PC-3 (cell line): ENCODE measurements around the gene MVB12B. TPM values are rescaled to one million over a fixed set of nuclear protein-coding genes. Genes with fewer than 3 reads are reported as not detected.

Experiments
- ATAC-seq: fragments of 200-7000 bp; cut with Tn5 transposase; 2 replicates; pipeline ENCODE4 v1.9.1; 2020; ENCODE audit warnings: mild to moderate bottlenecking, moderate library complexity
- BruUV-seq: library from RNA; stranded (reverse); fragments of 400-500 nt; replicated peaks from 2 replicates; lab custom pipeline; 2021; lab: Mats Ljungman, UMichigan
- CTCF ChIA-PET: fragments of 300-600 bp; sonication (Branson Sonifier 250); formaldehyde crosslinking; loops from one replicate; lab custom pipeline; 2022; ENCODE audit warnings: antibody characterized with exemption; lab: Charles Lee
- POLR2A ChIA-PET: fragments of 300-600 bp; sonication (Branson Sonifier 250); formaldehyde crosslinking; loops from one replicate; lab custom pipeline; 2022; ENCODE audit warnings: antibody characterized with exemption; ENCODE audit not compliant: unreplicated experiment; lab: Charles Lee
- DNase-seq: peaks from one replicate; pipeline ENCODE4 v3.0.0-alpha.2; 2015
- H2AFZ ChIP-seq: fragments of 300-600 bp; sonication (generic); 2 replicates; pipeline ENCODE4 v1.6.0; 2016; ENCODE audit warnings: antibody characterized with exemption, low read length
- H3F3A ChIP-seq: fragments of 300-600 bp; sonication (generic); one replicate; pipeline ENCODE4 v1.6.0; 2017; ENCODE audit warnings: antibody characterized with exemption, low read length, control low read depth, mild to moderate bottlenecking; ENCODE audit not compliant: unreplicated experiment
- H3K27ac ChIP-seq: fragments of 300-600 bp; sonication (generic); 2 replicates; pipeline ENCODE4 v1.5.1; 2016; ENCODE audit warnings: mild to moderate bottlenecking, low read length
- H3K27me3 ChIP-seq: fragments of 300-600 bp; sonication (generic); 2 replicates; pipeline ENCODE4 v1.6.1; 2016; ENCODE audit warnings: low read length, mixed read lengths
- H3K36me3 ChIP-seq: fragments of 300-600 bp; sonication (generic); 2 replicates; pipeline ENCODE4 v1.6.1; 2016; ENCODE audit warnings: low read depth, mixed run types, low read length, mixed read lengths
- H3K4me1 ChIP-seq: fragments of 300-600 bp; sonication (generic); 2 replicates; pipeline ENCODE4 v1.5.1; 2016; ENCODE audit warnings: low read length; ENCODE audit not compliant: insufficient read depth
- H3K4me2 ChIP-seq: fragments of 300-600 bp; sonication (generic); 2 replicates; pipeline ENCODE4 v1.6.0; 2016; ENCODE audit warnings: low read length
- H3K4me3 ChIP-seq: fragments of 300-600 bp; sonication (generic); 2 replicates; pipeline ENCODE4 v1.5.1; 2016; ENCODE audit warnings: mild to moderate bottlenecking, low read length, mixed read lengths
- H3K79me2 ChIP-seq: fragments of 300-600 bp; sonication (generic); 2 replicates; pipeline ENCODE4 v1.6.1; 2017; ENCODE audit warnings: low read length, mixed read lengths
- H3K9ac ChIP-seq: fragments of 300-600 bp; sonication (generic); 2 replicates; pipeline ENCODE4 v1.6.0; 2016; ENCODE audit warnings: mild to moderate bottlenecking, low read length
- H3K9me2 ChIP-seq: fragments of 300-600 bp; sonication (generic); replicated peaks from 2 replicates; pipeline ENCODE4 v1.6.1; 2016; ENCODE audit warnings: mixed run types, low read length, mixed read lengths
- H3K9me3 ChIP-seq: fragments of 300-600 bp; sonication (generic); 2 replicates; pipeline ENCODE4 v1.6.1; 2016; ENCODE audit warnings: low read length, mixed read lengths
- H4K20me1 ChIP-seq: fragments of 300-600 bp; sonication (generic); 2 replicates; pipeline ENCODE4 v1.6.1; 2016; ENCODE audit warnings: low read length, mixed read lengths
- EZH2 ChIP-seq: fragments of 300-600 bp; sonication (generic); IDR thresholded peaks from one replicate; pipeline ENCODE4 v1.6.1; 2017; ENCODE audit warnings: antibody characterized with exemption, mild to moderate bottlenecking, low read length; ENCODE audit not compliant: unreplicated experiment
- EZH2phosphoT487 ChIP-seq: fragments of 300-600 bp; sonication (generic); IDR thresholded peaks from 2 replicates; pipeline ENCODE4 v1.6.1; 2018; ENCODE audit warnings: mild to moderate bottlenecking, antibody characterized with exemption, low read length, borderline replicate concordance
- intact Hi-C: fragments of 100-400 bp; cut with micrococcal nuclease; formaldehyde crosslinking; loops from 2 replicates; pipeline ENCODE4 v1.9.0; 2023
- total RNA-seq: library from RNA; depleted of rRNA; stranded (reverse); fragments of >200 nt; gene quantifications from 2 replicates; pipeline ENCODE4 v1.2.3, GENCODE V29; 2014
- TF ChIP-seq, protein P1 (sequence below): fragments of 300-600 bp; sonication (generic); conservative IDR thresholded peaks from 2 replicates; pipeline ENCODE4 v1.5.1; 2017; ENCODE audit warnings: antibody characterized with exemption, low read depth, mild to moderate bottlenecking, low read length

The MVB12B gene
- total RNA-seq, 1 experiment from 2014 or later = 7.2 TPM

DNA sequence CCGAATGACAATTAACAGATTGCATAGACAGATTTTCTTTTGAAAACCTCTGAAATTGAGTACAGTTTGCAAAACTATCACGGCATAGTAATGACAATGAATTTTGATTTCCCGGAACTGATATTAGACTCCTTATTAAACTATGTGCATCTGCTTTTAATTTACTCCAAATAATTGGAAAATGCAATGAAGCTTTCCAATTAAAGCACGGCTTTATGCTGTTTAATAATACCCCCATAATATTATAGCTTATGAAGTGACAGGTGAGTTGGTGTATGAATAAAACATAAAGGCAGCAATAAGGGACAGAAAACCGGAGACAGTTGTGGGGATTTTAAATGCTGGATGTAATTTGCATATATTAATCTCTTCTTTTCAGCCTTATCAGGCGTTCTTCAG is 110.6 kb downstream of the MVB12B start:
- no peaks in the 10 kb centered on the region for H4K20me1 ChIP-seq
- BruUV-seq = no TSS peak
- POLR2A ChIA-PET = no interaction called here
- H3K36me3 ChIP-seq = no peaks in the 10 kb centered on the region
- no peaks in the 10 kb centered on the region for H3K9me3 ChIP-seq
- no peak overlapping the region for H3K4me2 ChIP-seq
- CTCF ChIA-PET = no interaction called here
- H2AFZ ChIP-seq = no peak overlapping the region
- no peak for DNase-seq
- no peaks in the 10 kb centered on the region for H3K79me2 ChIP-seq
- peaks cover 14% of the 10 kb centered on the region for H3K4me1 ChIP-seq
- no peak overlapping the region for H3K9ac ChIP-seq
- ATAC-seq = no peak
- no peaks in the 10 kb centered on the region for H3K27me3 ChIP-seq
- no peaks in the 10 kb centered on the region for H3F3A ChIP-seq
- H3K4me3 ChIP-seq = no peak overlapping the region
- no peaks in the 10 kb centered on the region for H3K9me2 ChIP-seq
- intact Hi-C loops = no loop called here
- no peak overlapping the region for H3K27ac ChIP-seq
- TF ChIP-seq, protein P1, sequence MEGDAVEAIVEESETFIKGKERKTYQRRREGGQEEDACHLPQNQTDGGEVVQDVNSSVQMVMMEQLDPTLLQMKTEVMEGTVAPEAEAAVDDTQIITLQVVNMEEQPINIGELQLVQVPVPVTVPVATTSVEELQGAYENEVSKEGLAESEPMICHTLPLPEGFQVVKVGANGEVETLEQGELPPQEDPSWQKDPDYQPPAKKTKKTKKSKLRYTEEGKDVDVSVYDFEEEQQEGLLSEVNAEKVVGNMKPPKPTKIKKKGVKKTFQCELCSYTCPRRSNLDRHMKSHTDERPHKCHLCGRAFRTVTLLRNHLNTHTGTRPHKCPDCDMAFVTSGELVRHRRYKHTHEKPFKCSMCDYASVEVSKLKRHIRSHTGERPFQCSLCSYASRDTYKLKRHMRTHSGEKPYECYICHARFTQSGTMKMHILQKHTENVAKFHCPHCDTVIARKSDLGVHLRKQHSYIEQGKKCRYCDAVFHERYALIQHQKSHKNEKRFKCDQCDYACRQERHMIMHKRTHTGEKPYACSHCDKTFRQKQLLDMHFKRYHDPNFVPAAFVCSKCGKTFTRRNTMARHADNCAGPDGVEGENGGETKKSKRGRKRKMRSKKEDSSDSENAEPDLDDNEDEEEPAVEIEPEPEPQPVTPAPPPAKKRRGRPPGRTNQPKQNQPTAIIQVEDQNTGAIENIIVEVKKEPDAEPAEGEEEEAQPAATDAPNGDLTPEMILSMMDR = no peak

DNA sequence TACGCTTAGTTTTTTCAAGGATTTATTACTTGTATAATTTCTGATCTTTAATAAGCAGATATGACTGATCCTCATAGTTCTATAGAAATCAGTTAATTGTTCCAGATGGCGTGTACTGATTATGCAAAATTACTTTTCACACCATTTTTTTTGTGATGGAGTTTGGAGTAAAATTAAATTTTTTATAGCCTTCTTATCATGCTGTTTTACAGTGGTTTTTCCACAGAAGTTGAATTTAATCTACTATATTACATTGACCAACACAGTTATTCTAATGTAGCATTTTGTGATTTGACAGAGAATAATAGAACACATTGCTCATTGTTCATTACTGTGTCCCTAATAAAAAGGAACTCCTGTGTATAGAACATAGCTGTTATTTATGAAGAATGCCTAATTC is 111.1 kb downstream of the MVB12B start:
- ATAC-seq = no peak

DNA sequence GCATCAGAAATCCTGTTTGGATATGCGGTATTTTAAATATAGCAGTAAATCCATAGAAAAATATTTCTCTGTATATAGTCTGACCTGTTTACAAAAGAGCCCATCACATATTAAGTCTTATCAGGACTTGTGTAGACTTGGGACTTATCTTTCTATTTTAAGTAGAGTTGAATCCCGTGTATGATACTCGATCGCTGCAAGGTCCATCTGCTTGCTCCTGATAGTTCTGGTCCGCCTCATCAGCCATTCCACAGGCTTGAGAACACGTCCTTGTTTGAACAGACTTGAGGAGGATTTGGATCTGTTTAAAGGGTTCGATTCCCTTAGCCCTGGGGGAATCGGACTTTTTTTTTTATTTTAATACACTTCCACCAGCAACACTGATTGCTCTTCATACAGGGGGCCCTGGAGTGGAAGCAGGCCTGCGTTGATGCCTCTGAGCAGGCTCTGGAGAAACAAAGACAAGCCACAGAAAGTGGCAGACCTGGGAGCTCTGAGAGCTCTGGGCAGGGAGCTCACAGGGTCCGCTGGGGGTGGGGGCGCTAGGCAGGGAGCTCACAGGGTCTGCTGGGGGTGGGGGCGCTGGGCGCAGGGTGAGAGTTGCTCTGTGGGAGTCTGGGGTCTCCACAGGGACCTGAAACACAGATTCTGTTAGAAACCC is 112.2 kb downstream of the MVB12B start:
- H3K4me1 ChIP-seq = peaks cover 14% of the 10 kb centered on the region
- ChIA-PET POLR2A (no interaction called here), CTCF (no interaction called here)
- no peaks in the 10 kb centered on the region for H3F3A ChIP-seq
- DNase-seq (no peak), ATAC-seq (no peak)
- H3K9ac ChIP-seq = no peak overlapping the region
- no TSS peak for BruUV-seq
- H3K36me3 ChIP-seq = no peaks in the 10 kb centered on the region
- no peak overlapping the region for H3K4me2 ChIP-seq
- no peaks in the 10 kb centered on the region for H3K9me3 ChIP-seq
- no peak overlapping the region for H3K27ac ChIP-seq
- H3K9me2 ChIP-seq = no peaks in the 10 kb centered on the region
- TF ChIP-seq EZH2phosphoT487 = no peak
- no peak for TF ChIP-seq EZH2
- TF ChIP-seq, protein P1 = no peak
- no peaks in the 10 kb centered on the region for H3K79me2 ChIP-seq
- H3K4me3 ChIP-seq = no peak overlapping the region
- no peak overlapping the region for H2AFZ ChIP-seq
- no peaks in the 10 kb centered on the region for H3K27me3 ChIP-seq
- no peaks in the 10 kb centered on the region for H4K20me1 ChIP-seq
- intact Hi-C loops = no loop called here

More for the DNA sequence above, 111.1 kb downstream of the MVB12B start:
- no peaks in the 10 kb centered on the region for H3K79me2 ChIP-seq
- BruUV-seq = no TSS peak
- ChIA-PET POLR2A (no interaction called here), CTCF (no interaction called here)
- peaks cover 14% of the 10 kb centered on the region for H3K4me1 ChIP-seq
- no peak overlapping the region for H3K4me2 ChIP-seq
- H3K27me3 ChIP-seq = no peaks in the 10 kb centered on the region
- H3F3A ChIP-seq = no peaks in the 10 kb centered on the region
- no peak overlapping the region for H3K27ac ChIP-seq
- no peak overlapping the region for H3K9ac ChIP-seq
- H3K9me2 ChIP-seq = no peaks in the 10 kb centered on the region
- no peaks in the 10 kb centered on the region for H3K9me3 ChIP-seq
- no peaks in the 10 kb centered on the region for H4K20me1 ChIP-seq
- H2AFZ ChIP-seq = no peak overlapping the region
- TF ChIP-seq, protein P1 = no peak
- TF ChIP-seq EZH2phosphoT487 (no peak), EZH2 (no peak)
- intact Hi-C loops = no loop called here
- no peaks in the 10 kb centered on the region for H3K36me3 ChIP-seq
- no peak for DNase-seq
- H3K4me3 ChIP-seq = no peak overlapping the region
